H1 (cell line): ENCODE data around the gene NUP133.

Source experiments
- CHD2 ChIP-seq: IDR thresholded peaks from 2 replicates; pipeline ENCODE4 v1.6.1; 2012; ENCODE audit warnings: low read length, improper control_type of control experiment
- CTCF ChIP-seq, 3 experiments: IDR thresholded peaks; 1 replicate in 2 of 3; 2 replicates in 1 of 3; pipeline versions ENCODE4 v1.5.1 to v1.6.1; 2011; ENCODE audit warnings: low read length in 3 of 3, mild to moderate bottlenecking in 3 of 3, inconsistent platforms in 2 of 3, low read depth in 1 of 3, moderate library complexity in 1 of 3; ENCODE audit not compliant: insufficient read depth in 1 of 3; ENCODE audit errors: control extremely low read depth in 1 of 3
- EP300 ChIP-seq, 2 experiments: IDR thresholded peaks; 1 replicate in 1 of 2; 2 replicates in 1 of 2; pipeline ENCODE4 v1.6.1; 2011 to 2012; ENCODE audit warnings: low read depth in 2 of 2, low read length in 2 of 2, mild to moderate bottlenecking in 2 of 2, borderline replicate concordance in 1 of 2, inconsistent platforms in 1 of 2, moderate library complexity in 1 of 2
- KDM5A ChIP-seq: fragments of 200-600 bp; IDR thresholded peaks from 2 replicates; pipeline ENCODE4 v1.7.1; 2012; ENCODE audit warnings: mild to moderate bottlenecking, low read length, inconsistent platforms, mixed read lengths
- POLR2A ChIP-seq, 2 experiments: IDR thresholded peaks; 1 replicate in 1 of 2; 2 replicates in 1 of 2; pipeline ENCODE4 v1.6.1; 2011; ENCODE audit warnings: low read depth in 2 of 2, low read length in 2 of 2, mild to moderate bottlenecking in 2 of 2; ENCODE audit errors: control extremely low read depth in 1 of 2
- POLR2AphosphoS5 ChIP-seq: IDR thresholded peaks from 2 replicates; pipeline ENCODE4 v1.6.1; 2011; ENCODE audit warnings: low read depth, low read length
- RAD21 ChIP-seq, 2 experiments: IDR thresholded peaks in 1 of 2; conservative IDR thresholded peaks in 1 of 2; 2 replicates each; pipeline ENCODE4 v1.6.1; 2011; ENCODE audit warnings: low read depth in 2 of 2, low read length in 2 of 2, improper control_type of control experiment in 1 of 2, inconsistent platforms in 1 of 2, mild to moderate bottlenecking in 1 of 2, moderate library complexity in 1 of 2
- SAP30 ChIP-seq: fragments of 300-600 bp; sonication (generic); IDR thresholded peaks from 2 replicates; pipeline ENCODE4 v1.7.1; 2012; ENCODE audit warnings: low read length, moderate library complexity, mild to moderate bottlenecking, inconsistent platforms; ENCODE audit not compliant: insufficient read depth, insufficient replicate concordance
- TAF7 ChIP-seq: optimal IDR thresholded peaks from 2 replicates; pipeline ENCODE3; 2011; ENCODE audit warnings: low read depth, mild to moderate bottlenecking, inconsistent platforms, low read length, moderate library complexity, borderline replicate concordance
- TEAD4 ChIP-seq: IDR thresholded peaks from 2 replicates; pipeline ENCODE4 v1.6.1; 2012; ENCODE audit warnings: low read depth, low read length, inconsistent platforms, mixed read lengths

- TF ChIP-seq CTCF (IDR thresholded peaks at IDR 0.05; ENCODE audit: control extremely low read depth in 1 of 3, insufficient read depth in 1 of 3, low read depth in 1 of 3, low read length in 3 of 3) (no peak), TEAD4 (no peak), SAP30 (no peak), POLR2AphosphoS5 (no peak), RAD21 (IDR thresholded peaks at IDR 0.05 in 1 of 2, conservative IDR thresholded peaks at IDR 0.05 in 1 of 2; ENCODE audit: low read depth in 2 of 2, low read length in 2 of 2) (no peak), POLR2A (IDR thresholded peaks at IDR 0.05; ENCODE audit: control extremely low read depth in 1 of 2, low read depth in 2 of 2, low read length in 2 of 2) (no peak), EP300 (IDR thresholded peaks at IDR 0.05; ENCODE audit: borderline replicate concordance in 1 of 2, low read depth in 2 of 2, low read length in 2 of 2) (no peak), KDM5A (no peak), CHD2 (no peak), TAF7 (no peak)
These were observed 31.8 kb upstream of the NUP133 start for GRCh38 chr1:229539863-229540506.
